Measurements from ENCODE around the gene SLC35D3. TPM values are rescaled to one million over a fixed set of nuclear protein-coding genes. Genes with fewer than 3 reads are reported as not detected.
A peak's percentile ranks its signal among the peaks of the same experiment; 100 is the strongest.

The SLC35D3 gene, protein sequence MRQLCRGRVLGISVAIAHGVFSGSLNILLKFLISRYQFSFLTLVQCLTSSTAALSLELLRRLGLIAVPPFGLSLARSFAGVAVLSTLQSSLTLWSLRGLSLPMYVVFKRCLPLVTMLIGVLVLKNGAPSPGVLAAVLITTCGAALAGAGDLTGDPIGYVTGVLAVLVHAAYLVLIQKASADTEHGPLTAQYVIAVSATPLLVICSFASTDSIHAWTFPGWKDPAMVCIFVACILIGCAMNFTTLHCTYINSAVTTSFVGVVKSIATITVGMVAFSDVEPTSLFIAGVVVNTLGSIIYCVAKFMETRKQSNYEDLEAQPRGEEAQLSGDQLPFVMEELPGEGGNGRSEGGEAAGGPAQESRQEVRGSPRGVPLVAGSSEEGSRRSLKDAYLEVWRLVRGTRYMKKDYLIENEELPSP
- total RNA-seq (2013; cell fraction: nucleolus; rRNA removed) = not detected in 2 replicates
- total RNA-seq (2014; rRNA removed) (not detected in 2 replicates), total RNA-seq (2014; rRNA removed; fragmentation: Illumina TruSeq; extraction: Trizol) (not detected in 2 replicates), total RNA-seq (2021) (not detected in 2 replicates), polyA plus RNA-seq (2011; rRNA removed) (not detected in 2 replicates), polyA plus RNA-seq (2014; fragmentation: Illumina TruSeq; extraction: Trizol) (not detected in 2 replicates), polyA plus RNA-seq (2014; fragmentation: Nextera tagmentation; extraction: Ambion mirVana) (not detected), polyA plus RNA-seq (2014; rRNA removed) (not detected in 2 replicates), polyA plus RNA-seq (2016; fragmentation: Nextera tagmentation; extraction: Ambion mirVana) (not detected), polyA minus RNA-seq (2011; rRNA and poly(A)+ RNA removed) (not detected in 2 replicates), Bru-seq, nascent RNA (not detected), BruChase-seq, experiment 1, labeled RNA remaining after a 6-hour chase (percentile 16 among the genes with signal in this experiment), BruChase-seq, experiment 2, labeled RNA remaining after a 2-hour chase (percentile 25 among the genes with signal in this experiment)
- polyA plus RNA-seq (2011; ENCODE audit: low read depth) = not detected
- polyA plus RNA-seq (2011; cell fraction: cytosol; rRNA removed) = 0.02 TPM in 1 of 2 replicates, not detected in the other
- not detected in 2 replicates for polyA plus RNA-seq (2011; cell fraction: nucleus; rRNA removed)
- not detected in 2 replicates for polyA plus RNA-seq (2012)
- polyA minus RNA-seq (2011; cell fraction: cytosol; rRNA and poly(A)+ RNA removed) = not detected in 2 replicates
- 0.19 TPM in 1 of 2 replicates, not detected in the other for polyA minus RNA-seq (2011; cell fraction: nucleus; rRNA and poly(A)+ RNA removed)
- long read RNA-seq, experiment 1 = 0 reads
- long read RNA-seq, experiment 2 = 0 reads

DNA sequence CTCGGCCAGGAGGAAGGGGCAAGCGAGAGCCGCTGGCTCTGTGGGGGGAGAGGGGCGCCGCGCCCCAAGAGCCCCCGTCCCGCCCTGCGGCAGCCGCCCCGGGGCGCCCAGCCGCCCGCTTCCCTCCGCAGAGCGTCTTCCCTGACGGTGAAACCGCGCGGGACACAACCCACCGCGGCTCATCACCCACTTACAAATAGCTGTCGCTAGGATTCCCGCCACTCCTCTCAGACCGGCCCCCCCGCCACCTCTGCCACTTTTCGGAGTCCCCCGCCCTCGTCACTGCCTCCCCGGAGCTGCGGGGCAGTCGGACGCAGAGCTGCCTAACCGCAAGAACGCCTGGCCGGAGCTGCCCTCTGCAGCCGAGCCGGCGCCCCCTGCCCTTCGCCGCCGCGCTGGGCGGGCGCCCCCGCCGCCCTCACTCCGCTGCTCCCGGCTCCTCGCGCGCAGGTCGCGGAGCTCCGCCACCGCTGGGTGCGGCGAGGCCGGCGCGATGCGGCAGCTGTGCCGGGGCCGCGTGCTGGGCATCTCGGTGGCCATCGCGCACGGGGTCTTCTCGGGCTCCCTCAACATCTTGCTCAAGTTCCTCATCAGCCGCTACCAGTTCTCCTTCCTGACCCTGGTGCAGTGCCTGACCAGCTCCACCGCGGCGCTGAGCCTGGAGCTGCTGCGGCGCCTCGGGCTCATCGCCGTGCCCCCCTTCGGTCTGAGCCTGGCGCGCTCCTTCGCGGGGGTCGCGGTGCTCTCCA, at the start of gene SLC35D3:
Gene SLC35D3 (plus strand): TSS at position 366 of the 749 bp plus-strand sequence. CDS start 128 bp downstream, at position 494.
- Histone ChIP-seq H3K4me2 (ENCODE audit: control insufficient read depth, insufficient read depth) (peak within 1 kb of the TSS; percentile 98), H4K20me1 (ENCODE audit: control insufficient read depth, insufficient read depth) (no peaks in the 10 kb centered on the region), H3K36me3 (ENCODE audit: control insufficient read depth in 2 of 2, insufficient read depth in 2 of 2, low read length in 1 of 2) (no peaks in the 10 kb centered on the region), H3K4me3 (peak within 1 kb of the TSS; percentile 67), H3K4me1 (ENCODE audit: control insufficient read depth, insufficient read depth, low read length) (peaks cover 19% of the 10 kb centered on the region), H2AFZ (ENCODE audit: control insufficient read depth, low read depth, low read length) (peak within 1 kb of the TSS; percentile 37), H3K79me2 (ENCODE audit: control insufficient read depth, insufficient read depth, low read length) (no peaks in the 10 kb centered on the region), H3K27ac (ENCODE audit: control insufficient read depth, insufficient read depth) (no peak within 1 kb of the TSS), H3K9ac (ENCODE audit: control insufficient read depth, insufficient read depth, low read length) (no peak within 1 kb of the TSS; the same call in 1 of the 2 replicates), H3K27me3 (replicated peaks in 1 of 2; ENCODE audit: control insufficient read depth in 2 of 2, insufficient read depth in 2 of 2, low read length in 1 of 2) (peaks cover 16 to 28% of the 10 kb centered on the region in 2 experiments), H3K9me3 (replicated peaks; ENCODE audit: control insufficient read depth, insufficient read depth, low read length) (no peaks in the 10 kb centered on the region)
- ATAC-seq (peak; percentile 36), FAIRE-seq (no peak), DNase-seq (ENCODE audit: low read depth, low spot score) (no peak)
- 7% methylated on average over 57 of the region's 86 CpGs for WGBS (ENCODE audit: insufficient coverage, insufficient replicate concordance, low lambda C conversion rate, missing lambda C conversion rate)
- POLR2A ChIA-PET = no interaction called here
- in situ Hi-C loops (cut with MboI) (no loop called here), intact Hi-C loops (cut with micrococcal nuclease; ENCODE audit: unreplicated experiment) (loop anchor here (5.0 to 10.0 kb wide), 2 partner anchors 80 to 337 kb away; no protein-coding TSS in a partner anchor)
- TF ChIP-seq MXI1 (IDR thresholded peaks at IDR 0.05; ENCODE audit: low read depth, low read length) = no peak
- peak; percentile 88 for TF ChIP-seq HDAC6 (IDR thresholded peaks at IDR 0.05; ENCODE audit: unreplicated experiment)
- no peak for TF ChIP-seq YY1 (IDR thresholded peaks at IDR 0.05; ENCODE audit: low read depth, low read length)
- no peak for TF ChIP-seq MTA2 (IDR thresholded peaks at IDR 0.05; ENCODE audit: low read depth)
- peak; percentile 47 for TF ChIP-seq SUZ12 (IDR thresholded peaks at IDR 0.05; ENCODE audit: unreplicated experiment)
- TF ChIP-seq ZNF384 (IDR thresholded peaks at IDR 0.05; ENCODE audit: borderline replicate concordance, low read depth, low read length) = no peak
- no peak for TF ChIP-seq MYC (IDR thresholded peaks at IDR 0.05; ENCODE audit: insufficient read depth, insufficient read length, insufficient replicate concordance, low read length, severe bottlenecking)
- BruUV-seq (replicated peaks) = no TSS peak
- RAD21 ChIA-PET (ENCODE audit: unreplicated experiment) = no interaction called here
- SMC1A ChIA-PET (ENCODE audit: uncharacterized antibody, unreplicated experiment) = interaction anchor here (1.2 kb wide), 1 partner anchor 88 kb away, joined by 3 read pairs; no protein-coding TSS in a partner anchor
- CTCF ChIA-PET = interaction anchor here (0.8 kb wide), 1 partner anchor 12 kb away, joined by 3 read pairs; no protein-coding TSS in a partner anchor

Measured in GM12878 (cell line).